ENCODE data around the gene CTXND1. TPM values are rescaled to one million over a fixed set of nuclear protein-coding genes. Genes with fewer than 3 reads are reported as not detected.
A peak's percentile ranks its signal among the peaks of the same experiment; 100 is the strongest.

CTXND1 gene
- total RNA-seq, 1 experiment from 2014 or later, result not detected

- peak overlapping the region; percentile 84 for H3K4me2 ChIP-seq (ENCODE audit: insufficient read depth, insufficient read length, low read length)
- H2BK15ac ChIP-seq (ENCODE audit: low read depth, low read length), result no peak overlapping the region
- peaks cover 29 to 33% of the 10 kb centered on the region in 2 experiments for H3K4me1 Mint-ChIP-seq
- no peak overlapping the region for H4K91ac ChIP-seq (ENCODE audit: insufficient read length, low read depth, low read length)
- H3T11ph ChIP-seq (ENCODE audit: low read length), result no peak overlapping the region
- H2BK5ac ChIP-seq (ENCODE audit: insufficient read length, low read length), result no peak overlapping the region
- H3K9me3 Mint-ChIP-seq, result no peaks in the 10 kb centered on the region
- no peak overlapping the region for H2AFZ ChIP-seq (ENCODE audit: low read length)
- DNase-seq, result no peak
- H3K23ac ChIP-seq (ENCODE audit: insufficient read length, low read depth, low read length), result no peak overlapping the region
- H4K5ac ChIP-seq (ENCODE audit: insufficient read length, low read depth, low read length), result no peak overlapping the region
- H4K20me1 ChIP-seq (ENCODE audit: control insufficient read depth, insufficient read depth, insufficient read length), result no peaks in the 10 kb centered on the region
- peak overlapping the region in 1 of 2 experiments; percentile 93; a peak in 2 of 5 replicates for H3K4me3 Mint-ChIP-seq
- H2BK20ac ChIP-seq (ENCODE audit: low read depth, low read length, poor library complexity, severe bottlenecking), result no peak overlapping the region
- H3K4me1 ChIP-seq (ENCODE audit: insufficient read depth, low read length), result no peaks in the 10 kb centered on the region; the same call in 1 of the 2 replicates
- no peaks in the 10 kb centered on the region for H3K79me2 ChIP-seq (ENCODE audit: insufficient read depth, low read length)
- no peak overlapping the region for H3K4ac ChIP-seq (ENCODE audit: low read depth, low read length)
- no peaks in the 10 kb centered on the region for H3K27me3 ChIP-seq (ENCODE audit: insufficient read depth, low read length)
- no peak overlapping the region for H2BK120ac ChIP-seq (ENCODE audit: low read depth, low read length, poor library complexity, severe bottlenecking)
- H3K79me1 ChIP-seq (ENCODE audit: insufficient read depth, low read depth, low read length, poor library complexity, severe bottlenecking), result no peaks in the 10 kb centered on the region
- no peak overlapping the region for H3K27ac ChIP-seq (ENCODE audit: insufficient read length, low read depth, low read length)
- peaks cover 11% of the 10 kb centered on the region for H3K23me2 ChIP-seq (ENCODE audit: insufficient read length, low read depth, low read length, poor library complexity, severe bottlenecking)
- no peak overlapping the region for H3K56ac ChIP-seq (ENCODE audit: insufficient read length, low read depth, low read length)
- H3K27me3 Mint-ChIP-seq (ENCODE audit: low read depth), result peaks cover 11% of the 10 kb centered on the region
- no peak overlapping the region for H3K14ac ChIP-seq (ENCODE audit: insufficient read depth, low read length)
- H3K18ac ChIP-seq (ENCODE audit: insufficient read length, low read depth, low read length), result no peak overlapping the region
- no peaks in the 10 kb centered on the region for H3K9me3 ChIP-seq (ENCODE audit: control insufficient read depth, low read depth, low read length)
- no peak overlapping the region for H2BK12ac ChIP-seq (ENCODE audit: insufficient read length, low read depth, low read length)
- H4K8ac ChIP-seq (replicated peaks; ENCODE audit: insufficient read length, low read depth, low read length), result no peak overlapping the region
- H3K36me3 Mint-ChIP-seq (ENCODE audit: insufficient read depth in 1 of 3, low read depth in 3 of 3), result peaks cover 2 to 8% (median 3%) of the 10 kb centered on the region in 3 experiments; a peak in 5 of 7 replicates
- WGBS (ENCODE audit: extremely low coverage, insufficient read length, low lambda C conversion rate), result no CpG with 5 or more reads among the region's 6 CpGs
- no peak for TF ChIP-seq CTCF (conservative IDR thresholded peaks at IDR 0.05)
- H2AK5ac ChIP-seq (ENCODE audit: insufficient read length, low read length), result no peak overlapping the region
- H3K27ac Mint-ChIP-seq, result 0 out of 7 replicates have a peak overlapping the region, but pooled peaks of 1 of the 3 experiments have one; percentile 14
- H3K9ac ChIP-seq (ENCODE audit: extremely low read depth, insufficient read length, low read length), result no peak overlapping the region
Observed at GRCh38 chr15:80154336-80154735, 97.7 kb downstream of the CTXND1 start.
